IMR-90 (cell line): ENCODE results near the gene SHISA4.

Source experiments
- MAFK ChIP-seq: IDR thresholded peaks from 2 replicates; pipeline ENCODE4 v1.6.1; 2012; ENCODE audit warnings: low read depth, low read length, improper control_type of control experiment
- POLR2A ChIP-seq: IDR thresholded peaks from 2 replicates; pipeline ENCODE4 v1.6.1; 2012; ENCODE audit warnings: mild to moderate bottlenecking, low read depth, low read length
- RFX5 ChIP-seq: IDR thresholded peaks from 2 replicates; pipeline ENCODE4 v1.8.0; 2012; ENCODE audit warnings: low read depth, mild to moderate bottlenecking, low read length, moderate library complexity
- TF ChIP-seq, protein P1 (sequence below): conservative IDR thresholded peaks from 2 replicates; pipeline ENCODE4 v1.5.1; 2012; ENCODE audit warnings: mild to moderate bottlenecking, low read depth, low read length, improper control_type of control experiment
- TF ChIP-seq, protein P2 (sequence below): fragments of 150-350 bp; IDR thresholded peaks from 2 replicates; pipeline ENCODE4 v1.6.1; 2017; ENCODE audit warnings: mild to moderate bottlenecking, antibody characterized with exemption, low read length, low read depth

DNA sequence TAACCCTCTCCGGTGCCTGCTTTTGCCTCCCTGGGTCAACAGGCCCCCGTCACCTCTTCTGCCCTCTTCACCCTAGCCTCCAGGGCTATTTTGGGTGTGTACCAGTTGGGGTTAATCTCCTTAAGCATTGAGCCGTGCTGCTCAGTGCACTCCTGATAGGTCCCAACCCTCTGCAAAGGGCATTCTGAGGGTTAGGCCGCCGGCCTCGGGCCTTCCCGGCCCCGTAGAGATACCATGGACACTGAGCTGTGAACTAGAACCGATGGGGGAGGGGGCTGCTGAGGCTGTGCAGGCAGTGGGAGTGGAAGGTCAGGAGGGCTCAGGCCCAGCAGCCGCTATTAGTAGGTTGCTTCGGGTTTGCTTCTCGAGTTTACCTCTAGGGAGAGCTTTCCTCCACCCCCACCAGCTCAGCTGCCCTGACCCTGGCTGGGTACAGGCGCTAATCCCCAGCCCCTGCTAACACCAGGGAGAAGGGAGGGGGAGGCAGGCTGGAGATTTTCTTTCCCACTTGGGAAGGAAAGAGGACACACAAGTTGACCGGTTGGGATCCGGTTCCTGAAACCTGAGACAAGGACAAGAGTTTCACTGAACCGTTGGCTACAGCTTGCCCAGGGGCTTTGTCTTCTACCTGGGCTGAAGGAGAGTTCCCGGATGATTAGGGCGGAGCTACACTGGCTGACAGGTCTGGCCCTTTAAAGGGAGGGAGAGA, 52.9 kb downstream of the SHISA4 start:
- TF ChIP-seq, protein P1, sequence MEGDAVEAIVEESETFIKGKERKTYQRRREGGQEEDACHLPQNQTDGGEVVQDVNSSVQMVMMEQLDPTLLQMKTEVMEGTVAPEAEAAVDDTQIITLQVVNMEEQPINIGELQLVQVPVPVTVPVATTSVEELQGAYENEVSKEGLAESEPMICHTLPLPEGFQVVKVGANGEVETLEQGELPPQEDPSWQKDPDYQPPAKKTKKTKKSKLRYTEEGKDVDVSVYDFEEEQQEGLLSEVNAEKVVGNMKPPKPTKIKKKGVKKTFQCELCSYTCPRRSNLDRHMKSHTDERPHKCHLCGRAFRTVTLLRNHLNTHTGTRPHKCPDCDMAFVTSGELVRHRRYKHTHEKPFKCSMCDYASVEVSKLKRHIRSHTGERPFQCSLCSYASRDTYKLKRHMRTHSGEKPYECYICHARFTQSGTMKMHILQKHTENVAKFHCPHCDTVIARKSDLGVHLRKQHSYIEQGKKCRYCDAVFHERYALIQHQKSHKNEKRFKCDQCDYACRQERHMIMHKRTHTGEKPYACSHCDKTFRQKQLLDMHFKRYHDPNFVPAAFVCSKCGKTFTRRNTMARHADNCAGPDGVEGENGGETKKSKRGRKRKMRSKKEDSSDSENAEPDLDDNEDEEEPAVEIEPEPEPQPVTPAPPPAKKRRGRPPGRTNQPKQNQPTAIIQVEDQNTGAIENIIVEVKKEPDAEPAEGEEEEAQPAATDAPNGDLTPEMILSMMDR: no peak
- no peak for TF ChIP-seq POLR2A
- no peak for TF ChIP-seq MAFK
- no peak for TF ChIP-seq RFX5
- TF ChIP-seq, protein P2, sequence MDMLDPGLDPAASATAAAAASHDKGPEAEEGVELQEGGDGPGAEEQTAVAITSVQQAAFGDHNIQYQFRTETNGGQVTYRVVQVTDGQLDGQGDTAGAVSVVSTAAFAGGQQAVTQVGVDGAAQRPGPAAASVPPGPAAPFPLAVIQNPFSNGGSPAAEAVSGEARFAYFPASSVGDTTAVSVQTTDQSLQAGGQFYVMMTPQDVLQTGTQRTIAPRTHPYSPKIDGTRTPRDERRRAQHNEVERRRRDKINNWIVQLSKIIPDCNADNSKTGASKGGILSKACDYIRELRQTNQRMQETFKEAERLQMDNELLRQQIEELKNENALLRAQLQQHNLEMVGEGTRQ: no peak
